GM15510 (cell line): ENCODE measurements around the gene MYO5B.

Experiments used
- POLR2A ChIP-seq: IDR thresholded peaks from 3 replicates; pipeline ENCODE4 v1.6.1; 2011; ENCODE audit warnings: borderline replicate concordance; ENCODE audit not compliant: insufficient read length; ENCODE audit errors: extremely low read depth

Gene MYO5B

DNA sequence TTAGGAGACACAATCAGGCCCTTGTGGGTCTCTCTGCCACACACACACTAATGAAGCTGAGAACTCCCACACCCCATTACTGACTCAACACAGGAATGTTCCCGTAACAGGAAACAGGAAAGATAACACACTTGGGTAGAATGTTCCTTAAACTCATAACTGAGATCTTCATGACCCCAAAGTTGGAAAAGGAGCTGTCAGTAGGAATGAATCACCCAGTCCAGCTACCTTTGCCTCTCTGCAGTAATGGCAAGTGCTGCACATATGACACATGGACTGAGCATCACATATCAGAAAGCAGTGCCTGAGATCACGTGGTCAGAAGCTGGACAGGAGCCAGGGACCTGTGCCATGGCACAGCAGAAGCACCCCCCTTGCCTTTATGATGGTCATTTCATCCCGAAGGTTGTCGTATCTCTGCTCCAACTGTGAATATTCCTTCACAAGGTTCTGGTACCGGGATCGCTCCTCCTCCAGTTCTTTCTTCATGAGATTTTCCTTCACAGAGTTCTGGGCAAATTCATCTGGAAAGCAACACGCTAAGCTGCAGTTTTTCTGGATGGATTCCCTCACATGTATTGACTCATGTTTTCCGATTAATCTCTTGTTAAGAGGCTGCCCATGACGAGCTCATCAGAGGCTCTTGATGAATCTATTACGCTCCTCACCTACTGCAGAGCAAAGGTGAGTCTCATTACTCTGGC, 316.2 kb downstream of the MYO5B start:
- TF ChIP-seq POLR2A = no peak

DNA sequence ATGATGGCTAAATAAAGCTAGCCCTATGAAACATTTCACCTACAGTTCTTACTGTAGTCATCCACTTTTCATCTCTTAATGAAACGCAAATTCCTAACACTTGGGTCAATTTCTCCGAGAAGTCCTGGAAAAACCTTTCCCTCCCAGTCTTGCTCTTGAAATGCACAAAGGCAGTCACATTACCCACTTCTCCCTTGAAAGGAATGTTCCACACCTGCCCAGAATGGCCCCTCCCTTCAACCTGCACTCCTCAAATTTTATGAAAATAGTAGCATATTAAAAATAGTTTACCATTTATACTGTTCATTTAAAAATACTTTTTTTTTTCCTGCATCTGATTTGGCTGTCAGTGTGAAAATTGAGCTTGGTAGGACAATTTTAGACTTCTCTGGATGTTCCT, 316.9 kb downstream of the MYO5B start:
- no peak for TF ChIP-seq POLR2A

DNA sequence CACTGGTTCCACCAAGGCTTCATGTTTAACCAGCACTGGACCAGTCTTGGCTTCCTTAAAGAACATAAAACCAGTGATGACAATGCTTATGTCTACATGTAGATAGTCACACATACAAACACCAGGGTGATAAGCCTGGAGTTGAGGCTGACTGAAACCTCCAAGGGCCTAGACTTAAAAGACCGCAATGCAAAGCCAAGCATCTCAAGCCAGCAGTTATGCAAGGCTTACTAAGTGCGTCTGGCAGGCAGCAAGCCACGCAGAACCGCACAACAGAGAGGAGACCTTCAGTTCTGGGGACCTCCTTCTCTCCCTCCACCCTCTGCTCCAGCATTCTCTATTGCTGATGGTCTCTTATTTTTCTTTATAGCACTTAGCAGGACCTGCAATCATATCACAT, 318.4 kb downstream of the MYO5B start:
- TF ChIP-seq POLR2A = no peak

DNA sequence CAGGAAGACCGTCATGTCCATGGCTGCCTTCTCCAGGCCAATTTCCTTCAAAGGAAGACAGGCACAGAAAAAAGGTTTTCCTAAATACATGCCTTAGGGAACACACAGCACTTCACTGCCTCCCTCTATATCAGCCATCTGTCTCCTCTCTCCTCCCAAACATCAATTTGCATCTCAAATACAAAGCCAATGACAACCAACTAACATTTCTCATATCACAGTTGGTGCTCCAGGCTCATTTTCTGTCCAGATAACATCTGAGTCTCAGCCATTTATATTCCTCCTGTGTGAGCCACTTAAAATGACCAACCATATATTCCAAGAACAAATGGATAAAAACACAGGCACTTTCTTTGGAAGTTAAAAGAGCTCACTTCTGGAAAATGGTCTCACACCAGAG, 319.2 kb downstream of the MYO5B start:
- TF ChIP-seq POLR2A = no peak

DNA sequence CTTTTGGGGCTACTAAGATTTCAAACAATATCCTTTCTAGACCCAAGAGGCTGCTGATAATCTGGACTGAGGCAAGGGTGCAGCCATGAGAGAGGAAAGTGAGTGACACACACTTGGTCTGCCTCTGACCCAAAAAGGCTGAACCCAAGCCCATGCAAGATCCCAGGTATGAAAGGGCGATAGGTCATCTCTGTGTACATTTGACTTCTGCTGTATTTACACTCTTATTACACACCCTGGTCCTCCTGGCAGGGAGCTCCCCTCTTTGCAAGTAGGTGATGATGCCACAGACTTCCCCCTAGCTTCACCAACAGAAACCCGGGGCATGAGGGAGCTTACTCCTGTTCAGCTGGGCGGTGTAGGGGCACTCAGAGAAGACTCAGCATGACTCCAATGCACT, 319.8 kb downstream of the MYO5B start:
- no peak for TF ChIP-seq POLR2A

DNA sequence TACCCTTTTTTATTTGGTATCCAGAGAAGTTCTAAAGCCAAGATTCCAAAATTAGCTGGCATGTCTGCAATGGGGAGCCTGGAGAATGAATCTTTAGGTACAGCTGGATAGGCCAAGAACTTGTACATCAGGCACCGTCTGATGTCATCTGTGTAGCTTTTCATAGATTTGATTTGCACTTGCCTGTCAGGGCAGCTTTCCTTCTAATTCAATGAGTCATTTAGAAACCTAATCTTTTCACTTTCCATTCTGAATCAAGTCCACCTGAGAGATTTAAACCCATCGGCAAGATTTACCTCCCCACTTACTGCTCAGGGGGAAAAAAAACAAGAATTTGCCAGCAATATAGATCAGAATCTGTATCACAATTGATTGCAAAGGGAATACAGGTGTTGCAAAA, 320.7 kb downstream of the MYO5B start:
- TF ChIP-seq POLR2A = no peak

DNA sequence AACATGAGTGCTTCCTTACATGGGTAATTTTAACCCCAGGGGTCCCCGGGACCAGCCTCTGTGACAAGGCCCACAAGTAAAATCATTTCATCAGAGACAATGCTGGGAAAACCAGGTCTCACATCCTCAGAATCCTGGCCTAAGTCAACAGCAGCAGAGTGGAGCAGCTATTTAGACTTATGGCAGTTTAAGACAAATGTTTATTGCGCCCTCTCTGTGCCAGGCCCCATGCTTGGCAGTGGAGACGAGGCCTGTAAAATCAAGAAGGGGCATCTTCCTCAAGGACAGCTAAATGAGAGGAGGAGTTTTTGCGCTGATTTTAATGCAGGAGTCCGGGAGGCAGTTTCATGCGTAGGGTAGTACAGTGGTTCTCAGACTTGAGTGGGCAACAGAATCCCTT, 325.6 kb downstream of the MYO5B start:
- no peak for TF ChIP-seq POLR2A

DNA sequence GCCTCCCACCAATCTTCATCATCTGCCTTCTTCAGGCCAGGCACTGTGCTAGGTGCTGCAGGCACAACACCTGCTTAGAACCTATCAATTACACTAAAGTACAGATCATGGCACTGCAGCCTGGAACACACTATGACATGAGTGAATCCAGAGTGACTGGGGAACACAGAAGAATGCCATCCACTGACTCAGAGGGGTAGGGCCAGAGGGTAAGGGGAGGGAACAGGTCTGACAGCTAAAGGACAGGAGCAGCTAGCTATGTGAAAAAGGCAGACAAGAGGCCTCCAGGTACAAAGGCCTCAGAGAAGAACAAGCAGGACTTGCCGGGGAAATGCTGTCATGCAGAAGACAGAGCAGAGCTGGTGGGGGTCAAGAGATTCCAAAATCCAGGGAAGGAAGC, 328.3 kb downstream of the MYO5B start:
- no peak for TF ChIP-seq POLR2A

DNA sequence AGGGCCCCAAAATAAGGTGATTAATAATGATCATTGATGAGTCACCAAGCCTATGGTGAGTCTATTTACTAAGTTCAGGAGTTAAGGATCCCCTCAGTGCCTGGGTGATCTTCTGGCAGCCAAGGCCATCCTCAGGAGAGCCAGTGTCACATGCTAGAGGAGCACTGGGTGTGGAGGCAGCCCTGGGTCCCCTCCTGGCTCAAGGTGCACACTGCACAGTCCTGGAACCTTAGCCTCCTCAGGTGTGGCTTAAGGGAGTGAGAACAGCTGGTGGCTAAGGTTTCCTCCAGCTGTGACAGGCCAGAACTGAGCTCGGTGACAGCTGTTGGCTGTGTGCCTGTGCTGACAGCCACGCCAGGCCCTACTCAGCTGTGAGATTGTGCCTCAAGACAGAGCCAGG, 329.5 kb downstream of the MYO5B start:
- TF ChIP-seq POLR2A = no peak

DNA sequence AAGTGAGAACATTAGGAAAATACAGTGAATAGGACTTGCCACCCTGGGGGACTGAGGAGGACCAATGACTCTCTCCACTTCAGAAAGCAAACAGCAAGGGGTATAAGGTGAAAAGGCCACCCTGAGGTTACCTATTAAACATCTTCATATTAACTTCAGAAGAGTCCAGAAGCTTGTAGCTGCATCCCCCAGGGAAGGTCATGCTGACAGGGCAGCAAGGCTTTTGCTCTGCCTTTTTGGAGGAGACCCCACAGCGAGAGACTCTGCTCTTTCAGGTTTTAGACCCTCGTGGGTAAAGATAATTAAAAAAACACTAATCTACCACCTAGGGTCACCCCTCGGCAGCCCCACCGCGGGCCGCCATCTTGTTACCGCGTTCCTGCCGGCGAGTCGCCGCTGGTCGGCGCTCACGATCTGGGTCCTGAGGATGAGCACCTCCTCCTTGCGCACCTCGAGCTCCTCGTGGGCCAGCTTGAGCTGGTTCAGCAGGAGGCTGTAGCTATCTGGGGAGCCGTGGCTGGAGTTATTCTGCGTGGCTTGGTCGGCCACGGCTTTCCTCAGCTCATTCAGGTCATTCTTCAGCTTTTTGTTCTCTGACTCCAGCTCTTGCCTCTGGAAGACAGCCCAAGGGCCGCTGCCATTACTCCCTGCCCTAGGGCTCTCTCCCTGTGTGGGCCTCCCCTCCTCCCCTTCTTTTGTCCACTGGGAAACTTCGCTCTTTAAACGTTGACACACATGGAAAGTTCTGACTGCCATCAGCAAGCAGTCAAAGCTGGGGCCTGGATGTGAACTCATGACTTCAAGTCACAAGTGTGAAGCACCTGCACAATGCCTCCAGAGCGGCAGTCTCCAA, 331.0 kb downstream of the MYO5B start:
- TF ChIP-seq POLR2A = no peak

DNA sequence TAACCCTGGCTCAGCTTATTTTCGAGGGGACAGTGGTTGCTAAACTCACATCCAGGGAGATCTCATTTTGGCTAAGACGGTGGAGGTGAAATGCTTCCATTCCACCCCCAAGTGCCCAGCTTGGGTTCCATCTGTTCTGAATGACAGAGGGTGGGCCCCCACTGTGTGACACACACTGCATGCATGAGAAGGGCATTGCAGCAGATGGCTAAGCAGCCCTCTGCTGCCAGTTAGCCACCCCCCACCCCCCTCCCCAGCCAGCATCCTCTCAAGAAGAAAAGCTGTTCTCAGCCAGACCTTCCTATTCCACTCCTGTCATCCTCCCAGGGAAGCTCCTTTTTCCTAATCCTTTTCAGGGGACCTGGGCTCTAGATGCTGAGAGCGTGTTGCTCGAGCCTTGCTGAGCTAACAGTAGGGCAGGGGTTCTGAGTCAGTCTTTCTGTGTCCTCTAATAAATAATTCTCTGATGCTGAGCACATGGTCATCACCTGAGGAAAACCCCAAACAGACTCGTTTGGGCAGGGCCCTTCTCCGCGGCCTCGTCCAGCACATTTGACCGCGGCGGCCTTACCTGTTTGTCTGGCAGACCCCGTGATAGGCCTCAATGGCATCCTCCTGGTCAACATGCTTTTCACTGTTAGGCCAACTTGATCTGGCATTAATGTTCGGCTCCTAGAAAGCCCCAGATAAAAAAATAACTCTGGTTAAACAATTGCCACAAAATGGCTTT, 332.1 kb downstream of the MYO5B start:
- TF ChIP-seq POLR2A = no peak

DNA sequence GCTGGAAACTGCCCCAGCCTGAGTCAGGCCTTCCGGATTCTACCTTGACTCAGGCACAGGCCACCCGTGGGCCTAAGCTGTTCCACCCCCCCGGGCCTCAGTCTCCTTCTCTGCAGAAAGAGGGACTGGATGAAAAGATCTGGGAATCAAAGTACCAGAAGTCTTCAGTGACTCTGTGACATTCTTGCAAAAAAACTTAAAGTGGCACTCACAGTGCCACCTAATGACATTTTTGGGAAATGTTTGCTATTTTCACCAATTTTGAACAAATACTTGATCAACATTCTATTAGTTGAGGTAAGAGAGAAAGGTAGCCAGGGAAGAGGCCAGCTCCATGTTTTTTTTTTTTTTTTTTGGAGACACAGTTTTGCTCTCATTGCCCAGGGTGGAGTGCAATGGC, 333.3 kb downstream of the MYO5B start:
- no peak for TF ChIP-seq POLR2A

DNA sequence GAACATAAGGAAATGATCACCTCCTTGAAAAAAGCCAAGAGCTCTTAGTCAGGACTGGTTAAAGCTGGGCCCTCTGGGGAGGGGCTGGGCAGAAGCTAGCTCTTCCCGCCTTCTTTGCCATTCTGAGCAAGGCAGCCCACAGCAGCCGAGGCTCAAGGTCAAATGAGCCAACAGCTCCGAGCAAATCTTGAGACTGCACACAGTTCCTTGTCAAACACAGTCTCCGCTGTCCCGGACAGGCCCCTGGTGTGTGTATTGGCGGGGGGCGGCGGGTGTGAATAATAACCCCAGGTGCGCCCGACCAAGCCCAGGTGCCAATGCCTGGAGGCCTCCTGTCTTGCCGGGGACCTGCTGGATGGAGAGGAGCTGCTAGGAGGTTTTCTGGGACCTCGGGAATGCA, 335.2 kb downstream of the MYO5B start:
- no peak for TF ChIP-seq POLR2A

DNA sequence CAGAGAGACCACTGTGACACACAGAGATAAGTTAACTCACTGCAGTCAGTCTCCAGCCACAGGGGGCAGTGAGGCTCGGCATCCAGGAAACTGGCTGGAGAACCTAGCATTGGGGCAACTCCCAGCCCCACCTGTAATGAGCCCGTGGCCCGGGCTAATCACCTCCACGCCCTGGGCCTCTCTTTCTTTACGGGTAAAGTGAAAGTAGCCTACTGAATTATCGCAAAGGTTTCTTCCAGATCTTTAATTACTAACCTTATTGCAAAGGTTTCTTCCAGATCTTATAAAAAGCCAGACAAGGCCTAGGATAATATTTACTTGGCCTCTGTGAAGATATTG, 336.0 kb downstream of the MYO5B start:
- no peak for TF ChIP-seq POLR2A

DNA sequence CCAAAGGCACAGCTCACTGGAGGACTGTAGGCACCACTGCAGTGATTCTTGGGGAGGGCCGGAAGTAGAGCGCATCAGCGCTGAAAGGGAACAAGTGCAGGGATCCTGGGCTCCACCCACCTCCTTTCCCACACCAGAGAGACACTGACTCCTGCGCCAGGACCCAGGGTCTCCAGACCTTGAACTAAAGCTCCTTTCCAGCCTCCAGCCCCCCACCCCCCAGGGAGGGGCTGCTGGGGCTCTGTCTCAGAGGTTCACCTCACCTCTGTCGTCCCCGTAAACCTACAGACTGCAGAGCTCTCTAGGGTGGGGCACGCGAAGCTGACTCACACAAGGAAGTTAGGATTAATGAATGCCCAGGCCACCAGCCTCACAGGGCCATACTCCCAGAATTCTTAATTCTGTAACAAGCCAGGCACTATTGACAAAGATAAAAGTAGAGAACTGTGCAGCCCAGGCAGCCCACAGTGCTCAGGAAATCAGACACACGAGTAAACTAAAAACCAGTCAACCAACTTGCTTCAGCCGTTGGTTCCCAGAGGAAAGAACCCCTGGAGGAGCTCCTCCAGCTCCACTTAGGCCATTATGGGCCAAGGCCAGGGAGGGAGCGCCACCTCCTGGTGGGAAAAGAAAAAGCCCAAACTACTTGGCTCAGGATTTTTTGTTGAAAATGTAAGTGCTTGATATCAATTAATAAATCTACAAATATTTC, 336.5 kb downstream of the MYO5B start:
- no peak for TF ChIP-seq POLR2A
